Limb (tissue), 2 donors: ENCODE measurements around the gene ZBTB7C.

ENCODE experiments used
- DNase-seq, 2 donors: peaks; one replicate each; pipeline ENCODE4 v3.0.0-alpha.2; 2016; ENCODE audit errors: extremely low spot score in 2 of 2

The ZBTB7C gene

GRCh38 chr18:48125724-48126123 lies 283.5 kb downstream of the ZBTB7C start:
- DNase-seq = no peak

- DNase-seq = no peak
Observed at GRCh38 chr18:48124857-48125626, 284.1 kb downstream of the ZBTB7C start.

DNA sequence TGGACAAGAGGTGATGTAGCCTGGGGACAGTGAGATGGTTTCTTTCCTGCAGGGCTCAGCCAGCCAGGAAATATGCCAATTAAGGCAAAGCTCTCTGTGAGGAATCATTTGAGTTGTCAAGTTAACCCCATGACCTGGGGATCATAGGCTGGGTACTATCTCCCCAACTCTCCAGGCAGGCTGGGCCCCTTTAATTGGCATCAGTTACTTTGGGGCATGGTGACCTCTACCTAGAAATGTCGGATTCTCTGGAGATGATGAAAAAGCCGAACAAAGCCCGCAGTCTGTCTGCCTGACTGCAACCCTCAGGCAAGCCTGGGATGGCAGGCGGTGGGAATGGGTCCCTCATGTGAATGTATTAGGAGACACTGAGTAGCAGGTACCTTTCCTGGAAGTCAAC lies 285.2 kb downstream of the ZBTB7C start:
- no peak for DNase-seq

GRCh38 chr18:48123324-48123723 lies 285.9 kb downstream of the ZBTB7C start:
- DNase-seq = no peak

DNA sequence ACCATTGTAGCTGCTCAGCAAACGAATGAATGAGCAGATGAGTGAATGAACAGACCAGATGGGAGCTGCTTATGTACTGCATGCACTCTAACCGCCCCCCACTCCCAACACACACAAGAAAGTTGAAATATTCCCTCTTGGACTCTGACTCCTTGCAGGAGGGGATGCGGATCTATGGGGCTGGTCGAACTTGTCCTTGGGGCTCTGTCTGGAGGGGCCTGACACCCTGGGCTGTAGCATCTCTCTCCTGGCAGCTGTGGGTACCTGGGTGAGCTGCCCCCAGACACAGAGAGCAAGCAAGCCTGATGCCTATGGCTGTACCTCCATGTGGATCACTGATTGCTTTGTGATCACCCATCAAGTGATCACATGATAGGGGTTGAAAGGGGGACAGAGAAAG lies 286.4 kb downstream of the ZBTB7C start:
- DNase-seq = no peak

DNA sequence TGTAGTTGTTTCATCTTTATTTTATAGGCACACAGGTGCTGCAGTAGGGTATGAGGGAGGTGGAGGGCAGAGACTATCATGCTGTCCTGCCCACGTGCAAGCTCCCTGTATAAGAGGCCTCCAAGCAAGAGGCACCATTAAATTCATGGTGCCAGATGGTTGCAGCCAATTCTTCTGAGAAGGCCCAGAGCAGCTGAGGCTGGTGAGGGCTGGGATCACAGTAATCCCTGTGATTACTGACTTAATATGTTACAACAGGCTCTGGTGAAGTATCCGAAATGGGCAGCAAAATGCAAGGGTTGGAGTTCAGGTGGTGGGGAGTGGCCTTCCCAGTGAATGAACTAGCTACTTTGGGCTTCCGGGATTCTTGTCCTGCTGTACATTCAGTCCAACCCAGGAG lies 286.8 kb downstream of the ZBTB7C start:
- DNase-seq = no peak

DNA sequence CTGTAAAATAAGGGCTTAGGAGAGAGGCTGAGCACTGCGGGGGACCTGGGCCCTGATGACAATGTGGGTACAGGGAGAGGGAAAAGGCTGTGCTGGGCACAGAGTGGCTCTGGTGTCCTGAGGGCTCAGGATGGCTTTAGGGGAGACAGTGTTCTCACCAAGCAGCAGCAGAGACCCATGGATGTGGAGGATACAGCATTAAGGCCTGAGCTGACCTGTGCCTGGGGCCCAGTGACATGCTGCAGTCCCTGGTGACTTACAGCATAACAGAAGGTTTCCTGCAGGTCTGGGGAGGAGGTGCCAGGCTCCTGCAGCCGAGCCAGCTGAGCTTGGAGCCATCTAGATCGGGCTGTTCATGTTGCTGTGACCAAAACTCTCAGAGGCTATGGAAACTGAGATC lies 287.4 kb downstream of the ZBTB7C start:
- DNase-seq = peak in 1 of 2 donors; percentile 8

DNA sequence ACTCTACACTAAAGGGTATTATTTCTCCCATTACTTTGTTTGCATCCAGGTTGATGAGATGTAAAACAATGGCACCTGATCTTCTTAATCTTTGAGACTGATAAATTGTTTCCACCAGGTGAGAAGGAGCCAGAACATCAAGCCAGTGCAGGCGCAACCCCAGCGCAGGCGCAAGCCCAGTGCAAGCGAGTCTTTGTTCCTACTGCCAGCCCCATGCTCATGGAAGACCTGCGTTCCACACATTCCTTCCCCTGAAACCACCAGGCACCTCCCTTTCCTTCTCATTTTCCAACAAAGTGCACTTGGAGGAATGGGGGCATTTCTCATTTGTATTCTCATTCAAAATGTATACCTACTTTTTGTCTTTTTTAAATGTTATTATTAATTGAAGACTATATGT lies 290.0 kb downstream of the ZBTB7C start:
- no peak for DNase-seq

- no peak for DNase-seq
Observed at GRCh38 chr18:48116873-48117630, 292.1 kb downstream of the ZBTB7C start.

DNA sequence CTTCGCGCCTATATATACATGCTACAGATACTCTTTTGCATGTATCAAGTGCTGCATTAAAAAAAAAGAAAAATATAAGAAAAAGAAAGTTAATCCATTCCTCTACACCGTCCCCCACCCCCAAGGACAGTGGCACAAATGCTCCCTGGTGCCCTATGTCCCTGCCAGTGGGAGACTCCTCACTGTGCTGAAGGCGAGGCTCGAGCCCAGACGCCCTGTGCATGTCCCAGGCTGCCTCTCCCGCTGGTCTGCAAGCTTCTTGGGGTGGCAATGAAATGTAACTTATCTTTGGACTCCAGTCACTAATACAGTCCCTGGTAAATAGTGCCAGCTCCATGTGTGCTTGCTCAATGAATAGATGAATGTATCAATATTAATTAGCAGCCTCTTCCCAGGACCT lies 293.2 kb downstream of the ZBTB7C start:
- no peak for DNase-seq

GRCh38 chr18:48113691-48114090 lies 295.5 kb downstream of the ZBTB7C start:
- DNase-seq = no peak

DNA sequence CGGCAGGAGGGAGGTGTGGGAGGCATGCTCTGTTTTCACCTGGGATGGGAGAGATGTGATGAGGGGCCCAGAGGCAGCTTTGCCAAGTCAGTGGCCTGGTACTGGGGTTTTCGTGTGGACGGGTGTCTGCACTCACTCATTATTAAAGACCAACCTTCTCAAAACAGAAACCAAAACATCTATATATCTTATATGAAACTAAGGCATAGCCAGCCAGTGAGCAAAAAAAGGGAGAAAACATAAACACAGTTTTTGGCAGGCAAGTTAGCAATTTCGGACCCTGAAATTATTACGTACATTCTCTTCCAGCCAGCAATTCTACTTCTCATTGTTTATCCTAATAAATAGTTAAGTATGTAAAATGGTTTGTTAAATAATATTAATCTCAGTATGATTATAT lies 297.6 kb downstream of the ZBTB7C start:
- DNase-seq = no peak

DNA sequence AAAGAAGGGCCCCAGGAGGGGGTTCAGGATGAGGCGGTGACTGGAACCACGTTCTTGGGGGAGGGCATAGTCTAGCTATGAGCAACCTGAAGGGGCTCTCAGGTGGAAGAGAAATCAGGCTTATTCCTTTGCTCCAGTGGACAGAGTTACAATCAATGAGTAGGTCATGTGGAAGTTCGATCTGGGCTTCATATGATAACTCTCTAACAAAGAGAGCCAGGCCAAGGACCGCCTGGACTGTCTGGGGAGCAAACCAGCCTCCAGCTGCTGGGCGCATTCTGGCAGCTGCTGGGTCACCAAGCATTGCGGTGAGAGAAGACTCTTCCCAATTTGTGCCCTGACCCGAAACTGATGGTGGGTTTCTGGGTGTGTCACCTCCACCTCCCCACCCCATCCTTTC lies 298.4 kb downstream of the ZBTB7C start:
- no peak for DNase-seq

DNA sequence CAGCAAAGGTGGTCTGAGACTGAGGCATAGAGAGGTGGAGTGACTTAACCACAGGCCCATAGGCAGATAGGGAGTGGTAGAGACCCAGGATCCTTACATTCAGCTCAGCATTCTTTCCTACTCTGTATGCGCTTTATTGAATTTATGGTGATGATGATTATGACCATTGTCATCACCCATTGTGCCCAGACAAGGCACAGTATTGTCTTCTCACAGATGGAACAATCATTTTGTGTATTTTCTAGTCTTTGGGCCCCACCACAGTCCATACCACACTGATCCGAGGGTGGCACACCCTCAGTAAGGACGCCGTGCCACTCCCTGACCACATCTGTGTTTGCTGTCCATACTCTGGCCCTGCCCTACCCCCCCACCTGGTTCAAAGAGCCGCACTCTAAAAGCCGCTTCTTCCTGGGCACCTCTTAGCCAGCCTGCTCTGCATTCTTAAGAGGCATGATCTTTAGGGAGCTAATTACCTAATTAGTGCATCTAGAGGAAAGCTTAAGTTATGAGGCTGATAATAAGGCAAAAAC lies 299.2 kb downstream of the ZBTB7C start:
- DNase-seq = no peak

- DNase-seq = no peak
Observed at GRCh38 chr18:48108136-48108535, 301.0 kb downstream of the ZBTB7C start.

GRCh38 chr18:48106976-48107781 lies 302.0 kb downstream of the ZBTB7C start:
- DNase-seq = no peak

GRCh38 chr18:48106498-48106897 lies 302.7 kb downstream of the ZBTB7C start:
- DNase-seq = no peak

DNA sequence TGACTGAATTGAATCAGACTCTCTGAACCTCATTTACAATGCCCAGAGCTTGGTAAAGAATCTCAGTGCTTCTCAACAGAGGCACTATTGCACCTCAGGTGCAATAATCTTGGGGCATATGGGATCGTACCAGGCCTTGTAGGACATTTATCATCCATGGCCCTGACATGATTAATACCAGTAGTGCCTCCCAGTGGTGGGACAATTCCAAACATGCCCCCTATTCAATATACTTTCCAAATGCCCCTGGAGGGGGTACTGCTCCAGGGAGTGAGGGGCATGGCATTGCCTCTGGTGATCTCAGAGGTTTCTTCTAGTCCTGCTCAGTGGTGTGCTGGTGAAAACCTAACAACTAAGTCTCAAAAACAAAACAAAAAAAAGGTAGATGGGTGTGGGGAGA lies 303.9 kb downstream of the ZBTB7C start:
- DNase-seq = no peak

GRCh38 chr18:48104705-48105104 lies 304.5 kb downstream of the ZBTB7C start:
- DNase-seq = no peak

- DNase-seq = peak in 1 of 2 donors; percentile 64
Observed at GRCh38 chr18:48100651-48101165, 308.5 kb downstream of the ZBTB7C start.

DNA sequence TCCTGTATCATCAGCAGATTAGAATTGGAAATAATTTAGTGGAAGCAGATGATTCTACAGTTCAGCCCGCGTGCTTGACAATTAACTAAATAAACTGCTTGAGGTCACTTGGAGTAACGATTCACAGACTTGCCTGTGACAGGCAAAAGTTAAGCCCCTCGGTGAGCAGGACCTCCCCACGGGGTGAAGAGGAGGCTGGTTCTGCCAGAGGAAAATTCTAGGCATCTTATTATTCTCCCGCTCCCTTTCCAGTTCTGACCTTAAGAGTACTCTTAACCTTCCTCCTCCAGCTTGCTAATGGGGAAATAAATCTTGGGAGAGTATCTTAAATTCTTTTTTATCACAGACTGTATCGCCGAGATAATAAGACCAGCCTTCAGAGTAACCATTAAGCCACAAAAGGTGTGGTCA lies 309.0 kb downstream of the ZBTB7C start:
- no peak for DNase-seq
